NCI-H82 treated with DMSO at 0.1 percent for 48 hours (cell line): Measurements from ENCODE around the gene SRRM5.
"Not testable (repeated sequence)": the region's sequence is repeated elsewhere in the genome, so short reads cannot be mapped to it uniquely, and the experiment has no call there.

ENCODE experiments used
- DNase-seq: peaks from one replicate; lab custom pipeline; 2025; ENCODE audit not compliant: unreplicated experiment; lab: John Stamatoyannopoulos, UW

SRRM5 gene

GRCh38 chr19:43612374-43612773 lies 486 bp downstream of the SRRM5 start:
- no peak for DNase-seq

GRCh38 chr19:43616306-43616705 lies 4.4 kb downstream of the SRRM5 start:
- DNase-seq: no peak

GRCh38 chr19:43616954-43617353 lies 5.1 kb downstream of the SRRM5 start:
- DNase-seq: no peak

GRCh38 chr19:43618921-43619261 lies 7.0 kb downstream of the SRRM5 start:
- no peak for DNase-seq

GRCh38 chr19:43619262-43620060 lies 7.6 kb downstream of the SRRM5 start, which contains the start of gene ZNF428:
TSS of gene ZNF428 (minus strand) at chr19:43619629. CDS start at chr19:43614304, 5,325 bp downstream.
- DNase-seq: peak; percentile 90

GRCh38 chr19:43620061-43621001 lies 8.4 kb downstream of the SRRM5 start:
- DNase-seq: no peak

GRCh38 chr19:43622070-43622469 lies 10.2 kb downstream of the SRRM5 start:
- DNase-seq: no peak

GRCh38 chr19:43622956-43623355 lies 11.1 kb downstream of the SRRM5 start:
- DNase-seq: no peak

GRCh38 chr19:43623889-43624670 lies 12.2 kb downstream of the SRRM5 start:
- no peak for DNase-seq

- no peak for DNase-seq
Measured at GRCh38 chr19:43624933-43625332, 13.0 kb downstream of the SRRM5 start.

GRCh38 chr19:43625918-43626579 lies 14.2 kb downstream of the SRRM5 start:
- DNase-seq: no peak

- no peak for DNase-seq
Measured at GRCh38 chr19:43626838-43627237, 14.9 kb downstream of the SRRM5 start.

GRCh38 chr19:43628646-43629326 lies 16.9 kb downstream of the SRRM5 start:
- DNase-seq: no peak

GRCh38 chr19:43631491-43631890 lies 19.6 kb downstream of the SRRM5 start:
- no peak for DNase-seq

GRCh38 chr19:43633520-43633919 lies 21.6 kb downstream of the SRRM5 start:
- DNase-seq: no peak

- no peak for DNase-seq
Measured at GRCh38 chr19:43634068-43634467, 22.2 kb downstream of the SRRM5 start.

- no peak for DNase-seq
Measured at GRCh38 chr19:43634506-43634871, 22.6 kb downstream of the SRRM5 start.

GRCh38 chr19:43634872-43635560 lies 23.1 kb downstream of the SRRM5 start:
- DNase-seq: no peak

GRCh38 chr19:43635561-43635940 lies 23.7 kb downstream of the SRRM5 start:
- DNase-seq: not testable (repeated sequence)
